Astrocyte (in vitro differentiated cells and primary cell): ENCODE results near the gene PRPF4. TPM values are rescaled to one million over a fixed set of nuclear protein-coding genes. Genes with fewer than 3 reads are reported as not detected.

Source experiments
- DNase-seq: peaks from one replicate; pipeline ENCODE4 v3.0.0-alpha.2; 2010; ENCODE audit warnings: low read depth
- FAIRE-seq: peaks from 2 replicates; lab custom pipeline; 2011; peaks lifted over from hg19 to GRCh38; lab: Jason Lieb, UNC
- H2AFZ ChIP-seq: 2 replicates; pipeline ENCODE4 v1.6.0; 2012; ENCODE audit warnings: low read depth, low read length, inconsistent platforms
- H3K27ac ChIP-seq: 2 replicates; pipeline ENCODE4 v1.5.1; 2011; ENCODE audit warnings: low read depth, low read length, inconsistent platforms
- H3K27me3 ChIP-seq: 2 replicates; pipeline ENCODE4 v1.6.0; 2011; ENCODE audit warnings: low read length, inconsistent platforms; ENCODE audit not compliant: insufficient read depth
- H3K36me3 ChIP-seq: 2 replicates; pipeline ENCODE4 v1.5.1; 2011; ENCODE audit warnings: low read length, inconsistent platforms; ENCODE audit not compliant: insufficient read depth
- H3K4me1 ChIP-seq: 2 replicates; pipeline ENCODE4 v1.5.1; 2011; ENCODE audit warnings: low read length, inconsistent platforms; ENCODE audit not compliant: insufficient read depth
- H3K4me2 ChIP-seq: 2 replicates; pipeline ENCODE4 v1.6.0; 2012; ENCODE audit warnings: low read length, inconsistent platforms
- H3K4me3 ChIP-seq: 2 replicates; pipeline ENCODE4 v1.5.1; 2011; ENCODE audit warnings: low read depth, mild to moderate bottlenecking, low read length, inconsistent platforms; ENCODE audit not compliant: insufficient read depth
- H3K79me2 ChIP-seq: 2 replicates; pipeline ENCODE4 v1.6.0; 2012; ENCODE audit warnings: mild to moderate bottlenecking, low read length, inconsistent platforms; ENCODE audit not compliant: insufficient read depth
- H3K9ac ChIP-seq: 2 replicates; pipeline ENCODE4 v1.6.0; 2012; ENCODE audit warnings: mild to moderate bottlenecking, low read length, inconsistent platforms
- H3K9me3 ChIP-seq: 2 replicates; pipeline ENCODE4 v1.5.1; 2012; ENCODE audit warnings: low read depth, mild to moderate bottlenecking, low read length, inconsistent platforms; ENCODE audit not compliant: insufficient read depth
- H4K20me1 ChIP-seq: 2 replicates; pipeline ENCODE4 v1.6.0; 2012; ENCODE audit warnings: low read length, inconsistent platforms; ENCODE audit not compliant: insufficient read depth
- H3K27ac Mint-ChIP-seq: one replicate; pipeline ENCODE4 v1.8.0; 2021; ENCODE audit warnings: mild to moderate bottlenecking, mixed read lengths; ENCODE audit not compliant: unreplicated experiment
- H3K27me3 Mint-ChIP-seq: one replicate; pipeline ENCODE4 v1.8.0; 2021; ENCODE audit warnings: low read depth, mixed read lengths; ENCODE audit not compliant: unreplicated experiment
- H3K36me3 Mint-ChIP-seq: one replicate; pipeline ENCODE4 v1.8.0; 2021; ENCODE audit warnings: low read depth, mixed read lengths; ENCODE audit not compliant: unreplicated experiment
- H3K4me1 Mint-ChIP-seq: one replicate; pipeline ENCODE4 v1.8.0; 2021; ENCODE audit warnings: low read depth, mixed read lengths; ENCODE audit not compliant: unreplicated experiment
- H3K4me3 Mint-ChIP-seq: one replicate; pipeline ENCODE4 v1.8.0; 2021; ENCODE audit warnings: mild to moderate bottlenecking, moderate library complexity, mixed read lengths; ENCODE audit not compliant: unreplicated experiment
- H3K9me3 Mint-ChIP-seq: one replicate; pipeline ENCODE4 v1.8.0; 2021; ENCODE audit warnings: mild to moderate bottlenecking, mixed read lengths; ENCODE audit not compliant: unreplicated experiment
- CTCF ChIP-seq: IDR thresholded peaks from 2 replicates; pipeline ENCODE4 v1.5.1; 2011; ENCODE audit warnings: low read depth, mild to moderate bottlenecking, inconsistent platforms, low read length, moderate library complexity; ENCODE audit not compliant: insufficient read depth
- EZH2 ChIP-seq: IDR thresholded peaks from 2 replicates; pipeline ENCODE4 v1.6.1; 2012; ENCODE audit warnings: mild to moderate bottlenecking, low read length, inconsistent platforms; ENCODE audit not compliant: insufficient read depth
- total RNA-seq: library from RNA; stranded (reverse); gene quantifications from 2 replicates; pipeline ENCODE4 v1.2.1, GENCODE V29; 2021

PRPF4 gene
- total RNA-seq, 1 donor from 2014 or later, result 33.4 TPM

GRCh38 chr9:113302792-113303418, 27.4 kb downstream of the PRPF4 start, which contains the start of gene RNF183:
TSS of gene RNF183 (minus strand) at chr9:113303376. CDS start at chr9:113298184, 5,192 bp downstream.
- Histone ChIP-seq H3K9ac (no peak within 1 kb of the TSS), H3K27ac (no peak within 1 kb of the TSS), H3K4me1 (no peaks in the 10 kb centered on the region), H3K27me3 (peaks cover 9% of the 10 kb centered on the region), H3K36me3 (no peaks in the 10 kb centered on the region), H3K9me3 (no peaks in the 10 kb centered on the region), H2AFZ (no peak within 1 kb of the TSS), H3K79me2 (no peaks in the 10 kb centered on the region), H4K20me1 (no peaks in the 10 kb centered on the region), H3K4me2 (no peak within 1 kb of the TSS), H3K4me3 (no peak within 1 kb of the TSS)
- DNase-seq (no peak), FAIRE-seq (no peak)
- Mint-ChIP-seq H3K4me3 (no peak within 1 kb of the TSS), H3K9me3 (no peaks in the 10 kb centered on the region), H3K36me3 (no peaks in the 10 kb centered on the region), H3K4me1 (peaks cover 10% of the 10 kb centered on the region), H3K27me3 (peaks cover 7% of the 10 kb centered on the region), H3K27ac (no peak within 1 kb of the TSS)
- TF ChIP-seq CTCF, result no peak
- TF ChIP-seq EZH2, result no peak

GRCh38 chr9:113306566-113306965, 31.1 kb downstream of the PRPF4 start:
- H3K9me3 Mint-ChIP-seq, result no peaks in the 10 kb centered on the region

More at GRCh38 chr9:113306566-113306965, 31.1 kb downstream of the PRPF4 start:
- H3K9me3 ChIP-seq, result no peaks in the 10 kb centered on the region
- H3K4me3 Mint-ChIP-seq, result no peak overlapping the region
- peaks cover 6% of the 10 kb centered on the region for H3K27me3 ChIP-seq
- H3K27ac ChIP-seq, result no peak overlapping the region
- no peak for DNase-seq
- H3K9ac ChIP-seq, result no peak overlapping the region
- no peak overlapping the region for H3K4me2 ChIP-seq
- H3K36me3 ChIP-seq, result no peaks in the 10 kb centered on the region
- no peaks in the 10 kb centered on the region for H3K4me1 ChIP-seq
- no peaks in the 10 kb centered on the region for H4K20me1 ChIP-seq
- no peak overlapping the region for H3K27ac Mint-ChIP-seq
- TF ChIP-seq EZH2 (no peak), CTCF (no peak)
- H3K4me3 ChIP-seq, result no peak overlapping the region
- no peaks in the 10 kb centered on the region for H3K4me1 Mint-ChIP-seq
- H3K79me2 ChIP-seq, result no peaks in the 10 kb centered on the region
- no peak for FAIRE-seq
- H2AFZ ChIP-seq, result no peak overlapping the region
- H3K36me3 Mint-ChIP-seq, result no peaks in the 10 kb centered on the region
- H3K27me3 Mint-ChIP-seq, result peaks cover 4% of the 10 kb centered on the region
